NCI-H1048 (cell line): Measurements from ENCODE around the gene MAGEC3.
"Not testable (repeated sequence)": the region's sequence is repeated elsewhere in the genome, so short reads cannot be mapped to it uniquely, and the experiment has no call there.

Experiments used
- DNase-seq: peaks from one replicate; lab custom pipeline; 2025; lab: John Stamatoyannopoulos, UW

Gene MAGEC3

GRCh38 chrX:141838016-141838415, at the start of gene MAGEC3:
Gene MAGEC3, plus strand, starts transcription at chrX:141838316. Its CDS starts 0 bp downstream, at chrX:141838316.
- no peak for DNase-seq

GRCh38 chrX:141791856-141792255, 46.3 kb upstream of the MAGEC3 start:
- no peak for DNase-seq

GRCh38 chrX:141811438-141811837, 26.7 kb upstream of the MAGEC3 start:
- DNase-seq: no peak

GRCh38 chrX:141814213-141814857, 23.8 kb upstream of the MAGEC3 start:
- DNase-seq: no peak

- DNase-seq: no peak
These were observed 22.2 kb upstream of the MAGEC3 start for GRCh38 chrX:141815904-141816303.

- DNase-seq: no peak
These were observed 5.9 kb upstream of the MAGEC3 start for GRCh38 chrX:141832247-141832646.

- DNase-seq: no peak
These were observed 1.7 kb downstream of the MAGEC3 start for GRCh38 chrX:141839856-141840255.

GRCh38 chrX:141857479-141857878, 19.4 kb downstream of the MAGEC3 start:
- no peak for DNase-seq

GRCh38 chrX:141879616-141880015, 41.5 kb downstream of the MAGEC3 start:
- DNase-seq: no peak

- not testable (repeated sequence) for DNase-seq
These were observed 50.7 kb downstream of the MAGEC3 start for GRCh38 chrX:141888811-141889210.

- DNase-seq: no peak
These were observed 56.6 kb downstream of the MAGEC3 start for GRCh38 chrX:141894733-141895132.

GRCh38 chrX:141897690-141898089, 59.6 kb downstream of the MAGEC3 start:
- no peak for DNase-seq

GRCh38 chrX:141902366-141902765, 64.2 kb downstream of the MAGEC3 start:
- DNase-seq: no peak

- no peak for DNase-seq
These were observed 65.5 kb downstream of the MAGEC3 start, which contains the start of gene MAGEC1 for GRCh38 chrX:141903400-141904155. Gene MAGEC1, plus strand, starts transcription at chrX:141903894. Its CDS starts 1,179 bp downstream, at chrX:141905073.

- DNase-seq: no peak
These were observed 66.1 kb downstream of the MAGEC3 start for GRCh38 chrX:141904262-141904661.

GRCh38 chrX:141917801-141918200, 79.7 kb downstream of the MAGEC3 start:
- DNase-seq: no peak

- no peak for DNase-seq
These were observed 86.2 kb downstream of the MAGEC3 start for GRCh38 chrX:141924293-141924692.

- DNase-seq: no peak
These were observed 90.3 kb downstream of the MAGEC3 start for GRCh38 chrX:141928432-141928831.

- DNase-seq: no peak
These were observed 96.0 kb downstream of the MAGEC3 start for GRCh38 chrX:141934059-141934641.

- no peak for DNase-seq
These were observed 97.5 kb downstream of the MAGEC3 start for GRCh38 chrX:141935645-141936044.

- no peak for DNase-seq
These were observed 98.0 kb downstream of the MAGEC3 start for GRCh38 chrX:141936080-141936479.

- no peak for DNase-seq
These were observed 103.1 kb downstream of the MAGEC3 start for GRCh38 chrX:141941234-141941633.

- DNase-seq: no peak
These were observed 107.3 kb downstream of the MAGEC3 start for GRCh38 chrX:141945426-141945825.
